GM12878 (cell line): Measurements from ENCODE around the gene PCARE. TPM values are rescaled to one million over a fixed set of nuclear protein-coding genes. Genes with fewer than 3 reads are reported as not detected.

ENCODE experiments used
- ATAC-seq: fragments of 200-7000 bp; cut with Tn5 transposase; 3 replicates; pipeline ENCODE4 v1.9.1; 2020; ENCODE audit warnings: mild to moderate bottlenecking, moderate library complexity
- BruUV-seq: library from RNA; stranded (reverse); fragments of 400-500 nt; replicated peaks from 2 replicates; lab custom pipeline; 2021; lab: Mats Ljungman, UMichigan
- CTCF ChIA-PET: fragments of 300-600 bp; sonication (Branson Sonifier 250); formaldehyde crosslinking; extraction: SDS; loops from one replicate; lab custom pipeline; 2021; ENCODE audit warnings: inconsistent platforms; lab: Yijun Ruan, JAX
- POLR2A ChIA-PET: fragments of 350-600 bp; formaldehyde crosslinking; extraction: SDS; loops from one replicate; lab custom pipeline; 2021; ENCODE audit warnings: inconsistent platforms; lab: Charles Lee
- RAD21 ChIA-PET: fragments of 300-600 bp; sonication (Branson Sonifier 250); formaldehyde crosslinking; loops from one replicate; lab custom pipeline; 2023; ENCODE audit warnings: antibody characterized with exemption; ENCODE audit not compliant: unreplicated experiment; lab: Charles Lee
- SMC1A ChIA-PET: fragments of 300-600 bp; sonication (Branson Sonifier 250); formaldehyde crosslinking; loops from one replicate; lab custom pipeline; 2023; ENCODE audit not compliant: unreplicated experiment, uncharacterized antibody; lab: Charles Lee
- DNase-seq: peaks from one replicate; pipeline ENCODE4 v3.0.0-alpha.2; 2011; ENCODE audit warnings: low read depth, low spot score
- FAIRE-seq: peaks from 3 replicates; lab custom pipeline; 2011; peaks lifted over from hg19 to GRCh38; lab: Jason Lieb, UNC
- H2AFZ ChIP-seq: 2 replicates; pipeline ENCODE4 v1.6.0; 2011; ENCODE audit warnings: low read depth, low read length, control low read depth; ENCODE audit not compliant: control insufficient read depth
- H3K27ac ChIP-seq: 2 replicates; pipeline ENCODE4 v1.5.1; 2011; ENCODE audit warnings: control low read depth; ENCODE audit not compliant: control insufficient read depth, insufficient read depth
- H3K27me3 ChIP-seq, 2 experiments: replicated peaks in 1 of 2; 2 replicates each; pipeline versions ENCODE4 v1.6.0 to v1.6.1; 2011; ENCODE audit warnings: low read length in 1 of 2; ENCODE audit not compliant: control insufficient read depth in 2 of 2, insufficient read depth in 2 of 2
- H3K36me3 ChIP-seq, 2 experiments: 2 replicates each; pipeline ENCODE4 v1.5.1; 2011; ENCODE audit warnings: low read length in 1 of 2; ENCODE audit not compliant: control insufficient read depth in 2 of 2, insufficient read depth in 2 of 2
- H3K4me1 ChIP-seq: 2 replicates; pipeline ENCODE4 v1.6.1; 2011; ENCODE audit warnings: mild to moderate bottlenecking, low read length, moderate library complexity, mixed read lengths; ENCODE audit not compliant: control insufficient read depth, insufficient read depth
- H3K4me2 ChIP-seq: 2 replicates; pipeline ENCODE4 v1.6.0; 2011; ENCODE audit warnings: control low read depth; ENCODE audit not compliant: control insufficient read depth, insufficient read depth
- H3K4me3 ChIP-seq: fragments of 200-600 bp; sonication (generic); 2 replicates; pipeline ENCODE4 v1.5.1; 2016
- H3K79me2 ChIP-seq: 2 replicates; pipeline ENCODE4 v1.6.0; 2011; ENCODE audit warnings: low read length; ENCODE audit not compliant: control insufficient read depth, insufficient read depth
- H3K9ac ChIP-seq: 2 replicates; pipeline ENCODE4 v1.8.0; 2011; ENCODE audit warnings: low read length, control low read depth, mixed read lengths; ENCODE audit not compliant: control insufficient read depth, insufficient read depth
- H3K9me3 ChIP-seq: replicated peaks from 3 replicates; pipeline ENCODE4 v1.5.1; 2011; ENCODE audit warnings: mild to moderate bottlenecking, low read length; ENCODE audit not compliant: control insufficient read depth, insufficient read depth
- H4K20me1 ChIP-seq: 2 replicates; pipeline ENCODE4 v1.6.0; 2011; ENCODE audit not compliant: control insufficient read depth, insufficient read depth
- CBX3 ChIP-seq: fragments of 200-600 bp; sonication (generic); IDR thresholded peaks from 2 replicates; pipeline ENCODE4 v1.6.1; 2016; ENCODE audit warnings: low read depth, borderline replicate concordance
- E2F4 ChIP-seq: IDR thresholded peaks from 2 replicates; pipeline ENCODE4 v1.6.1; 2012; ENCODE audit warnings: low read depth, low read length, improper control_type of control experiment
- EED ChIP-seq: sonication (generic); IDR thresholded peaks from 2 replicates; pipeline ENCODE4 v1.6.1; 2016; ENCODE audit warnings: antibody characterized with exemption, low read depth
- ELK1 ChIP-seq: IDR thresholded peaks from 2 replicates; pipeline ENCODE4 v1.6.1; 2012; ENCODE audit warnings: low read depth, low read length, improper control_type of control experiment
- KAT2A ChIP-seq: conservative IDR thresholded peaks from 2 replicates; pipeline ENCODE4 v1.6.1; 2011; ENCODE audit warnings: low read depth, low read length; ENCODE audit not compliant: control insufficient read depth
- MTA3 ChIP-seq: IDR thresholded peaks from 2 replicates; pipeline ENCODE4 v1.6.1; 2012; ENCODE audit warnings: low read length, inconsistent platforms, borderline replicate concordance
- RB1 ChIP-seq: fragments of 450-650 bp; formaldehyde crosslinking; IDR thresholded peaks from 2 replicates; pipeline ENCODE4 v1.6.1; 2017; ENCODE audit warnings: mild to moderate bottlenecking, borderline replicate concordance
- SMARCA5 ChIP-seq: fragments of 450-650 bp; IDR thresholded peaks from 2 replicates; pipeline ENCODE4 v1.6.1; 2017; ENCODE audit warnings: mild to moderate bottlenecking
- TCF12 ChIP-seq: IDR thresholded peaks from 2 replicates; pipeline ENCODE4 v1.6.1; 2011; ENCODE audit warnings: low read depth, mild to moderate bottlenecking, low read length
- YY1 ChIP-seq: IDR thresholded peaks from 2 replicates; pipeline ENCODE4 v1.6.1; 2011; ENCODE audit warnings: low read depth, mild to moderate bottlenecking, low read length
- ZNF207 ChIP-seq: fragments of 450-650 bp; IDR thresholded peaks from 2 replicates; pipeline ENCODE4 v1.6.1; 2014; ENCODE audit warnings: antibody characterized with exemption, mild to moderate bottlenecking, borderline replicate concordance
- ZNF217 ChIP-seq: fragments of 450-650 bp; IDR thresholded peaks from 2 replicates; pipeline ENCODE4 v1.6.1; 2017; ENCODE audit warnings: antibody characterized with exemption, mild to moderate bottlenecking
- ZZZ3 ChIP-seq: IDR thresholded peaks from 2 replicates; pipeline ENCODE4 v1.6.1; 2011; ENCODE audit warnings: low read depth; ENCODE audit not compliant: control insufficient read depth, insufficient read length
- WGBS: methylation state at CpG from one replicate; pipeline ENCODE4 v1.1.6; 2016; ENCODE audit warnings: low lambda C conversion rate; ENCODE audit not compliant: insufficient replicate concordance, insufficient coverage; ENCODE audit errors: missing lambda C conversion rate; 5-methylcytosine and 5-hydroxymethylcytosine counted together
- in situ Hi-C: fragments of 300-500 bp; cut with MboI; formaldehyde crosslinking; loops from 9 replicates; pipeline ENCODE4 v1.14.3; 2018; ENCODE audit warnings: mixed read lengths
- intact Hi-C: fragments of 100-400 bp; cut with micrococcal nuclease; formaldehyde crosslinking; loops from one replicate; pipeline ENCODE4 v1.14.2; 2022; ENCODE audit not compliant: unreplicated experiment
- polyA plus RNA-seq, 11 experiments: library from polyadenylated mRNA; depleted of rRNA in 4 of 11; unstranded in 6 of 11; stranded (reverse) in 5 of 11; fragments of >200 nt; fragmentation: Nextera tagmentation in 4 of 11; fragmentation: Illumina TruSeq in 1 of 11; extraction: Ambion mirVana in 4 of 11; extraction: Trizol in 1 of 11; gene quantifications; 1 replicate in 1 of 11; 2 replicates in 10 of 11; pipeline versions ENCODE4 v1.2.1 to v1.2.3, GENCODE V29; 2011 to 2016; ENCODE audit warnings: inconsistent platforms in 2 of 11, missing spikeins in 2 of 11, low read depth in 1 of 11
- total RNA-seq, 4 experiments: library from RNA; depleted of rRNA in 3 of 4; stranded (reverse); fragments of >200 nt in 3 of 4; fragmentation: Illumina TruSeq in 1 of 4; extraction: Trizol in 1 of 4; gene quantifications; 2 replicates each; pipeline versions ENCODE4 v1.2.1 to v1.2.3, GENCODE V29; 2013 to 2021
- TF ChIP-seq, protein P1 (sequence below): fragments of 450-650 bp; IDR thresholded peaks from 2 replicates; pipeline ENCODE4 v1.6.1; 2017; ENCODE audit warnings: mild to moderate bottlenecking
- TF ChIP-seq, protein P2 (sequence below): IDR thresholded peaks from 2 replicates; pipeline ENCODE4 v1.6.1; 2012; ENCODE audit warnings: low read length, inconsistent platforms
- TF ChIP-seq, protein P3 (sequence below): fragments of 450-650 bp; IDR thresholded peaks from 2 replicates; pipeline ENCODE4 v1.6.1; 2017; ENCODE audit warnings: low read depth, mild to moderate bottlenecking, moderate library complexity

Gene PCARE
- total and polyA plus RNA-seq, 10 of the 15 experiments (the other 5 are each of a cell fraction or from before 2014, with no cell fraction given): 0.04 to 0.08 (median 0.06) TPM; not detected in 5

- H3K4me3 ChIP-seq: no peak overlapping the region
- WGBS: 50% methylated on average over 3 of the region's 3 CpGs
- TF ChIP-seq, protein P1, sequence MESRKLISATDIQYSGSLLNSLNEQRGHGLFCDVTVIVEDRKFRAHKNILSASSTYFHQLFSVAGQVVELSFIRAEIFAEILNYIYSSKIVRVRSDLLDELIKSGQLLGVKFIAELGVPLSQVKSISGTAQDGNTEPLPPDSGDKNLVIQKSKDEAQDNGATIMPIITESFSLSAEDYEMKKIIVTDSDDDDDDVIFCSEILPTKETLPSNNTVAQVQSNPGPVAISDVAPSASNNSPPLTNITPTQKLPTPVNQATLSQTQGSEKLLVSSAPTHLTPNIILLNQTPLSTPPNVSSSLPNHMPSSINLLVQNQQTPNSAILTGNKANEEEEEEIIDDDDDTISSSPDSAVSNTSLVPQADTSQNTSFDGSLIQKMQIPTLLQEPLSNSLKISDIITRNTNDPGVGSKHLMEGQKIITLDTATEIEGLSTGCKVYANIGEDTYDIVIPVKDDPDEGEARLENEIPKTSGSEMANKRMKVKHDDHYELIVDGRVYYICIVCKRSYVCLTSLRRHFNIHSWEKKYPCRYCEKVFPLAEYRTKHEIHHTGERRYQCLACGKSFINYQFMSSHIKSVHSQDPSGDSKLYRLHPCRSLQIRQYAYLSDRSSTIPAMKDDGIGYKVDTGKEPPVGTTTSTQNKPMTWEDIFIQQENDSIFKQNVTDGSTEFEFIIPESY: no peak
- TF ChIP-seq, protein P2, sequence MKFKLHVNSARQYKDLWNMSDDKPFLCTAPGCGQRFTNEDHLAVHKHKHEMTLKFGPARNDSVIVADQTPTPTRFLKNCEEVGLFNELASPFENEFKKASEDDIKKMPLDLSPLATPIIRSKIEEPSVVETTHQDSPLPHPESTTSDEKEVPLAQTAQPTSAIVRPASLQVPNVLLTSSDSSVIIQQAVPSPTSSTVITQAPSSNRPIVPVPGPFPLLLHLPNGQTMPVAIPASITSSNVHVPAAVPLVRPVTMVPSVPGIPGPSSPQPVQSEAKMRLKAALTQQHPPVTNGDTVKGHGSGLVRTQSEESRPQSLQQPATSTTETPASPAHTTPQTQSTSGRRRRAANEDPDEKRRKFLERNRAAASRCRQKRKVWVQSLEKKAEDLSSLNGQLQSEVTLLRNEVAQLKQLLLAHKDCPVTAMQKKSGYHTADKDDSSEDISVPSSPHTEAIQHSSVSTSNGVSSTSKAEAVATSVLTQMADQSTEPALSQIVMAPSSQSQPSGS: no peak
- TF ChIP-seq E2F4 (no peak), MTA3 (no peak), YY1 (no peak), ZNF217 (no peak), ELK1 (no peak), ZZZ3 (no peak), EED (no peak), SMARCA5 (no peak), KAT2A (no peak), RB1 (no peak), TCF12 (no peak), ZNF207 (no peak), CBX3 (no peak)
- TF ChIP-seq, protein P3, sequence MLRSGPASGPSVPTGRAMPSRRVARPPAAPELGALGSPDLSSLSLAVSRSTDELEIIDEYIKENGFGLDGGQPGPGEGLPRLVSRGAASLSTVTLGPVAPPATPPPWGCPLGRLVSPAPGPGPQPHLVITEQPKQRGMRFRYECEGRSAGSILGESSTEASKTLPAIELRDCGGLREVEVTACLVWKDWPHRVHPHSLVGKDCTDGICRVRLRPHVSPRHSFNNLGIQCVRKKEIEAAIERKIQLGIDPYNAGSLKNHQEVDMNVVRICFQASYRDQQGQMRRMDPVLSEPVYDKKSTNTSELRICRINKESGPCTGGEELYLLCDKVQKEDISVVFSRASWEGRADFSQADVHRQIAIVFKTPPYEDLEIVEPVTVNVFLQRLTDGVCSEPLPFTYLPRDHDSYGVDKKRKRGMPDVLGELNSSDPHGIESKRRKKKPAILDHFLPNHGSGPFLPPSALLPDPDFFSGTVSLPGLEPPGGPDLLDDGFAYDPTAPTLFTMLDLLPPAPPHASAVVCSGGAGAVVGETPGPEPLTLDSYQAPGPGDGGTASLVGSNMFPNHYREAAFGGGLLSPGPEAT: no peak
Measured at GRCh38 chr2:29061616-29062015, 12.7 kb downstream of the PCARE start.

More at GRCh38 chr2:29061616-29062015, 12.7 kb downstream of the PCARE start:
- in situ Hi-C loops (no loop called here), intact Hi-C loops (no loop called here)
- Histone ChIP-seq H3K27me3 (no peaks in the 10 kb centered on the region), H2AFZ (no peak overlapping the region), H3K4me2 (no peak overlapping the region), H3K4me1 (no peaks in the 10 kb centered on the region), H3K27ac (no peak overlapping the region), H3K9me3 (no peaks in the 10 kb centered on the region), H3K36me3 (no peaks in the 10 kb centered on the region), H3K79me2 (no peaks in the 10 kb centered on the region), H4K20me1 (no peaks in the 10 kb centered on the region), H3K9ac (no peak overlapping the region)
- FAIRE-seq: no peak
- ChIA-PET RAD21 (interaction anchor here (0.8 kb wide), 1 partner anchor 134 kb away, joined by 3 read pairs; no protein-coding TSS in a partner anchor), SMC1A (interaction anchor here (2.4 kb wide), 1 partner anchor 16 kb away, joined by 6 read pairs; no protein-coding TSS in a partner anchor), POLR2A (no interaction called here), CTCF (no interaction called here)
- BruUV-seq: no TSS peak
- no peak for DNase-seq
- no peak for ATAC-seq
